Stimulated activated CD4-positive, alpha-beta T cell treated with anti-CD3 and anti-CD28 coated beads, Interleukin-2, amount 100 ng/mL, for 24 hours (primary cell): ENCODE data around the gene GOLGA3.

Experiments used
- DNase-seq, 2 donors: peaks; one replicate each; pipeline ENCODE4 v3.0.0-alpha.2; 2020

GOLGA3 gene

DNA sequence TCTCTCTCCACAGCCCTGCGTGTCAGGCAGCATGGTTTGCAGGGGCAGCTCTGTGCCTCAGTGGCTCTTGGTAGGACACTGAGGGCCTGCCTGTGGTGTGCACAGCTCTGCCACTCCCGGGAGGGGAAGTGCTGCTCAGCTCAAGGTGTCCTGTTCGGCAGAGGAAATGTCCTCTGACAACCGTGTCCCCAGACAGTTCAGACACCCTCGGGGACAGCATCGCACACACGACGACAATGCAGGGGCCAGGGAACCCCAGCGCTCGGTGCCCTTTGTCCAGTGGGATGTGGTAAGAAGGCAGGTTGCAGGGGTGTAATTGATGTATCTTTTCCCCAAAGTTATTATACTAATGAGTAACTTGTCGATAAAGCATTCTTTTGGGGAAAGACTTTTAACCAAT is 81.3 kb downstream of the GOLGA3 start:
- DNase-seq = no peak

DNA sequence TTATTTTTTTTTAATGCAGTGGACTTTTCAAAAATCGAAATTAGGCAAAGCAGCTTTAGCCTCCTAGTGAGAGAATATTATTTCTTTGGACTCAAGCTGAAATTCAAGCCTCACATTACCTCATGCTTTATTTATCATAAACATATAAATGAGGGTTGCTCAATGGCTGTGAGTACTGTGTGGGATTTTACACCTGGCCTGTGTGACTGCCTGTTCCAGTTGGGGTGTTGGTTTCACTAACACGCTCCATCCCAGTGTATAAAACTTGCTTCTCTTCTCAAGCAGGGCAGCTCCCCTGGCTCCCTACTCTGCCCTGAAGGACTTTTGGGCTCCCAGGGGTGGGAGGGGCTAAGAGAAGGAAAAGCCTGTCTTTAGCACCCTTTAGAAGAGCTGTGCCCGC is 82.1 kb downstream of the GOLGA3 start:
- no peak for DNase-seq

DNA sequence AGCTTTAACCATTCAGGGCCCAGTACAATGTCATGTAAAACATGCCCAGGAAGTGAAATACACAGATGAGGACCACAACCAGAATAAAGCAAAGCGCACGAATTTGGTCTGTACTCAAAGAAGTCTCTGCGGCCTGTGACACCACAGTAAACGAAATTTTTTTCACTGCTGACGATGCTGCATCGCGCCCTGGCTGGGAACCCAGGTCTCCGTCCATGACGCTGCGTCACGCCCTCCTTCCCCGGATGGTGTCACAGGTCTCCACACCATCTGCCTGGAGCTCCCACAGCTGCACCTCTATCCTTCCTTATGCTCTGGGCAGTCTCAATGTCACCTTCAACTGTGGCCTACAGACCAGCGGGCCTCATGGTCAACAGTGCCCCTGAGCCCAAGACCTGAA is 84.8 kb downstream of the GOLGA3 start:
- DNase-seq = no peak

DNA sequence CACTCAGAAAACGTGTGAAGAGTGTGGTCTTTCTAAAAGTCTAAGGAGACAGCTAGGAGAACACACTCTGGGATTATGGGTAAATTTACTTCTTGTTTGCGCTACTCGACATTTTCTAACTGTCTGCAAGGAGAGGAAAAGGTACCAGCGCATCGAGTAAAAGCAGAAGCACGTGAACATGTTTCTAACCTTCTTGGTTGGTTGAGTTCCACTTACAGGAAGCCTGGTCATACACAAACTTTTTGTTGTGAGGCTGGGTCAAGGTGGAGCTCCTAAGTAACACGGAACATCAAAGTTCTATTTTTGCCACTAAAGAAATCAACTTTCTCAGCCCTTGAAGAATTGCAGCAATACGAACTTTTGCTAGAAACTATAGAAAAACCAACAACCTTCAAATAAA is 87.0 kb downstream of the GOLGA3 start:
- no peak for DNase-seq

DNA sequence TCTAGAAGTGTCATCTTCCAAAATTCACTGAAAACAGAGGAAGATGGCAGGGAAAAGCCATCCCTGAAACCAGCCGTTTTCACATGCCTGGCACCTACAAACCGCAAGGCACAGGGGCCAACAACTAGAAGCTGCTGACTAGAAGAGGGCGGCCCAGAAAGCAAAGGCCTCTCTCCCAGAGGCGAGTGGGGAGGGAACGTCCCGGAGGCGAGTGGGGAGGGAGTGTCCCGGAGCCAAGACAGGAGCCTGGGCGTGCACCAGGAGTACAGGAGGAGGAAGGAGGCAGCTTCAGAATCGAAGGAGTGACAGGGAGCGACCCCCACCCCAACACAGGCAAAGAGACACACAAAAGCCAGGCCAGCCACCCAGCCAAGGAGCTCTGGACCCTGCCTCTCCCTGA is 88.0 kb downstream of the GOLGA3 start:
- DNase-seq = no peak

DNA sequence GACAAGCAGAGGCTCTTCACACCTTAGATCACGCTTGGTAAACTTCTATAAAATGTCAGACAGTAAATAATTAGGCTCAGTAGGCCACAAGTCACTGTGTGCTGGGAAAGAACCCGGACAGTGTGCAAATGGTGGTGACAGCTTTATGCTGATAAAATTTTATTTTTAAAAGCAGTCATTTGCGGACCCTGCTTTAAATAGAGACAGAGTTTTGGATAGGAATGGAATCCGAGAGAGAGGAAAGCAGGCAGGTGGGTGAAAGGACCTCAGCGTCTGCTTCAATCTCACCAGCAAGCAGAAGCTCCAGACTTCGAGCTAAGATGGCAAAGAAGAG is 88.4 kb downstream of the GOLGA3 start:
- no peak for DNase-seq

DNA sequence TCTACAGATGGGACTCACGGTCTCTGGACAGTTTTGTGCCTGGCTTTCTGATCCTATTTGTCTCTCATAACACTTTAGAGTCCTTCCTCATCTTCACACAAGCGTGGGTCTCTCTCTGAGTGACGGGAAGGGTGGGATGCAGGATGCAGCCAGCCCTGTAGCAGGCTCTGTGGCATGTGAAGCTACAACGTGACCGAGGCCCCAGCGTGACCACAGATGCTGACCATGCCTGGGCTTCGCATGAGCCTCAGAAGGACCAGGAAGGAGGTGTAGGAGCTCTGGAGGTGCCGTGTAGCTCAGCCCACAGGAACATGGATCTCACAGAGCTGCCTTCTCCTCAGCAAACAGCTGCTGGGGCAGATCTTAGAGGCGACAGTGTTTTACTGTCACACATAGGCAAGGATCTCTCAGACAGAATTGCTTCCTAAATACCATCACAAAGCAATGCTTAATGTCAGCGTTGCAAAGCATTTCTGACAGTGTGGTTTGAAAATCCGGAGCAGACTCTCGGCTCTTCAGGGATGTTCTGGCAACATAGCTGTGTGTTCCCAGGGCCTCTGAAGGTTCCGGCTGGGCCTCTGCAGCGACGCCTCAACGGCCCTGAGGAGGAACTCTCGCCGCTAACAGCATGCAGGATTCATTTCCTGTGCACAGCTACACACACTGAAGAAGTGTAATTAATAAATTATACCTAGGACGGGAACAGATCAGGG is 88.9 kb downstream of the GOLGA3 start:
- no peak for DNase-seq

DNA sequence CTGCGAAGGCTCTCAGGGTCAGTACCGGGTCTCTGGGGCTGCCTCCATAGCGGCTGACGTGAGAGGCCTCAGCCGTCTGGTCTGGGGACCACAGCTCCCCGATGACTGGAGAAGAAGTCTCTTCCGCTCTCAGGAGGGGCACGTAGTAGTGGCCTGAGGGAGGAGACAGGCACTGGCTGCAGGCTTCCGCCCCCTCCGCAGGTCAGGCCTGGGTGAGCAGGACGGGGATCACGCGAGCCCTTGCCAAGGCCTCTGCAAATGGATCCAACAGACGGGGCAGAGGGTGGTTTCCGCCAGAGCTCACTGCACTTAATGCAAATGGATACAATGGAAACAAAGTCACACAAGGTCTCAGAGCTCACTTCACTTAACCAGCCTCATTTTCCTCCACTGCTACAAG is 91.8 kb downstream of the GOLGA3 start:
- no peak for DNase-seq

DNA sequence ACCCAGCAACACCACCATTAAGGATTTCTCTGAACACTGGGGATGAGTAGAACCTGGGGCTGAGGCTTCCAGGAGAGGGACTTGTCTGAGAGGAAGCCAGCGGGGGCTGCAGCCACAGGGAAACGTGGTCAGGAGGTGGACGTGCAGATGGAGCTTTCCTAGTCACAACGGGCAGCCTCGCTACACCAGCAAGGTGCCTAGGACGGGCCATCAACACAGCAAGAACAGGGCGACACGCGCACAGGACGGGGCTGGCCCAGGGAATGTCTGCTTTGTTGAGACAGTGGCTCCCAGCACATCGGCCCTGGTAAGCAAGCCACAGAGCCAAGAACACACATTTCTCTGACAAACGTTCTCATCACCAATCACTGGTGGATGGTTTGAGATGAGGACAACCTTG is 92.3 kb downstream of the GOLGA3 start:
- DNase-seq = no peak

DNA sequence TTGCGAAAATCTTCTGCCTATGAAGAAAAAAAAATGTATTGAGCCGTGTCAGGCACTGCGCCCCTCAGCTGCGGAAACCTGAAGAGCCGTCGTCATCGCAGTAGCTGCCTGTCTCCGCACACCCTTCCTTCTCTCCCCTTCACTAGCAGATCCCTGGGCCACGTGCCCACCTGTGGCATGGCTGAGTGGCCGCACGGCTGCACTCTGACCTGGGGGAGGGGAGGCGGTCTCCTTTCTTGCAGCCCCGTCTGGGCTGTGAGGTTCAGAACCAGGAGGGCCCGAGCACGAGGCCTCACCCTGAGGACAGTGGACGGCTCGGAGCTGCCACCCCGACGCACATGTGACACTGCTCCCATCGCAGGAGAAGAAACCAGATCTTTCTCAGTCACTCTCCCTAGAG is 93.2 kb downstream of the GOLGA3 start:
- DNase-seq = no peak

DNA sequence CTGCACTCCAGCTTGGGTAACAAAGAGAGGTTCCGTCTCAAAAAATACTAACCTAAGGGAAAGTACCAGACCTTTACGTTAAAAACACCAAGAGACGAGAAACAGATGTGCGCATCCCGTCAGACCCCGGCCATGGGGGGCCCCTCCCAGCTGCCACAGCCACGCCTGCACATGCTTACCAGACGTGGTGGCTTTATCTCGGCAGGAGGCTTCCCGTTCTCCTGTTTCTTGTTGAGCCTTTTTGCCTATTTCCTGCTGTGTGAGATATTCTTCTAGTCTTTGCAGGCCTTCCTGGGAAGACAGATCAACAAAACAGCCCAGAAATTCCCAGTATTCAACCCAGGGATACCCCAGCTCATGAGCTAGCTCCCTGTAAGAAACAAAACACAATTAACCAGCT is 94.5 kb downstream of the GOLGA3 start:
- no peak for DNase-seq

DNA sequence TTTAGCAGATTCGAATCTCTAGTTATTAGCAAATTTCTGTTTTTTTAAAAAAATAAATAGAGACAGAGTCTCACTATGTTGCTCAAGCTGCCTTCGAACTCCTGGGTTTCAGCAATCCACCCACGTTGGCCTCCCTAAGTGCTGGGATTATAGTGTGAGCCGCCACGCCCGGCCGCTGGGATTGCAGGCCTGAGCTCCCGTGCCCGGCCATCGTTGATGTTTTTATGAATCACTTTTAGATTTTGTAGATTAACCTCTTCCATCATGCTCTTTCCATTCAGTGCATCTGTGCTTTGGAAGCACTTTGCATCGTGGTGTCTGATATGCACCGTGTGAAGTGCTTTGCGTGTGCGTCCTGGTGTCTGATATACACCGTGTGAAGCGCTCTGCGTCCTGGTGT is 97.1 kb downstream of the GOLGA3 start:
- no peak for DNase-seq

DNA sequence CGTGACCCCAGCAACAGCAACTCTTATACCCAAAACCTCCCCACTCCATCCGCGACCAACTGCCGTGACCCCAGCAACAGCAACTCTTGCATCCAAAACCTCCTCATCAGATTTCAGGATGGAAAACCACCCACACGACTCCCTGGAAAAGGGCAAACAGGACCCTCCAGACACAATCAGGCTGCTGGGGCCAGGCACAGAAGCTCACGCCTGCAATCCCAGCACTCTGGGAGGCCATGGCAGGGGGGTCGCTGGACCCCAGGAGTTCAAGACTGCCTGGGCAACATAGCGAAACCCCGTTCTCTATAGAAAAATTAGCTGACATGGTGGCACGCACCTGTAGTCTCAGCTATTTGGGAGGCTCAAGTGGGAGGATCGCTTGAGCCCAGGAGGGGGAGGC is 98.3 kb downstream of the GOLGA3 start:
- DNase-seq = no peak

DNA sequence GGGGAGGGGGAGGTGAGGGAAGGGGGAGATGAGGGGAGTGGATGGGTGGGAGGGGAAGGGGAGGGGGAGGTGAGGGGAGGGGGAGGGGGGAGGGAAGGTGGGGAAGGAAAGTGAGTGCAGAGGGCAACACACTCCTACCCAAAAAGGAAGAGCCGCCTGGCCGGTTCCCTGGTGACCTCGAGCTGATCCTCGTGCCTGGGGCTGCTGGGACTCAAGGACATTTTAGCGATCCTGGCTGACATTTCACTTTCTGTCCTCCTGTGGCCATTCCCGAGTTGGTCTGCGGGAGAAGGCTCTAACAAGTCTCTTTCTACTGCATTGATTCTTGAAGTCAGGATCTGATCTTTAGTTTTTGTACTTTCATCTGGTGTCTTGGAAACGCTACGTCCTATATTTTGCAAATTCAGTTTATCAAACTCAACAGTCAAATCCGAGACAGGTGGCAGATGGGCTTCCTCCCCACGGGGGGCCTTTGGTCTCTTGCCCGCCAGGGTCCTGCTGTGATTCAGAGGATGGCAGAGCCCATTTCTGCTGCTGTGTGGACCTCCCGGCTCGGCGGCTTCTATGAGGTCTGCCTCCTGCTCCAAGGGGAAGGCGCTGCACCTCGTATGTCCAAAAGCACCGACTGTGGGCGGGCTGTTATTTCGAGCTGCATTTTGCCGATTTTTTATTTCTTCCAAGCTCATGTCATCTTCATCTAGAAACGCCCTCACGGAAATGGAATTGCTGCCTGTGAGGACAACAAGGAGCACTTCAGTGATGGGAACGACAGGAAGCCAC is 98.9 kb downstream of the GOLGA3 start:
- DNase-seq = no peak

DNA sequence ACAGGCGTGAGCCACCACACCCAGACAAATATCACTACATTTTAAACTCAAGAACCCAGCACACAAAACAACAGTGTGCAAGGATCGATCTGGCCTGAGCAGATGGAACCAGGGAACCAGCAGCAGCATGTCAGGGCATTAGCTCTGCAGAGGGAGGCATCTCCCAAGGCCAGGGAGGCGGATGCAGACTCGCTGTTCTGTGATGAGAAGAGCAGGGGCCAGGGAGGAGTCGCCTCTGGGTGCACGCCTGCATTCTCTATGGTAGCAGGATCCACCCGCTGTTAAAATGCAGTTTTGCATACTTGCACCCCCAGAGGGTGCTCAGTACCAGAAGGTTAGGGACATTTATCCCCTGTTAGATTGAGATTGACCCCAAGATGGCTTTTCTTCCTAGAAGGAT is 100.2 kb downstream of the GOLGA3 start:
- no peak for DNase-seq

DNA sequence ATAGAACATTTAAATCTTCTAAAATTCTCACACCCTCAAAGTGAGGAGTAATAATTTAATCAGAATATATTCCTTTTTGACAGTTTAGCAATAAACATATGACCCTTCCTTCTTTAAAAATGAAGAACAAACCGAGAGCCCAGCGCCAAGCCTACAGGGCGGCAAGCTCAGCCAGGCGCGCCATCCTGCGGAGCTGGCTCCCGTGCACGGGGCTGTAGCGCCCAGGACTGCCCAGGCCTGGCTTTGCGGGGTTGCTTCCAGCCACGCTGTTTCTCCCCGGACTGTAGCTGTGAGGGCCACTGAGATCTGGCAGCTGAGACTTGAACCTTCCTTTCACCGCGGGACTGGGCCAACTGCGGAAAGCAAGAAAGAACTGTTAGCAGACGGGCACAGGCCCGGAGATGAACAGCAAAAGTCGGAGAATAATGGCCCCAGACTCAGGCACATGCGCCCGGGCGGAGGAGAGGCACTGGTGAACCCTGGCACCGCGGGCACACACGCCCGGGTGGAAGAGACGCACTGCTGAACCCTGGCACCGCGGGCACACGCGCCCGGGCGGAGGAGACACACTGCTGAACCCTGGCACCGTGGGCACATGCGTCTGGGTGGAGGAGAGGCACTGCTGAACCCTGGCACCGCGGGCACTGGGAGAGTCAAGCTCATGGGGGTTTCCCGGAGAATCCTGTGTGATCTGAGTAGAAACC is 101.4 kb downstream of the GOLGA3 start:
- DNase-seq = no peak

DNA sequence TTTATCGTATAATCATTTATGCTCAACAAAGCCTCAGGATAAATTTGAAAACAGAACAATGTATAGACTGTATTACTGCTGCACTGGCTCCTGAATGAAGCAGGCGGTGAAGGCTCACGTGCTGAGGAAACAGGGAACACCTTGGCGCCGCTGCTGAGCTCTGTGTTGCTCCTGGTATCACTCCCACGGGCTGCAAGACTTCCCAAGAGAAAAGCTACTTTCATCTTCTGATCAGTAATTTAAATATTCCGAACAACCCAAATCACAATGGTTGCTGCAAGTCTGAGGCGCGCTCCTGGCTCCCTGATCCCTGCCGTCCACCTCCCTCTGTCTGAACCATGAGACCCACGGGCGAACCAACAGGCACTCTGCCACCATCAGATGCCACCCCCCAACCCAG is 102.3 kb downstream of the GOLGA3 start:
- no peak for DNase-seq

DNA sequence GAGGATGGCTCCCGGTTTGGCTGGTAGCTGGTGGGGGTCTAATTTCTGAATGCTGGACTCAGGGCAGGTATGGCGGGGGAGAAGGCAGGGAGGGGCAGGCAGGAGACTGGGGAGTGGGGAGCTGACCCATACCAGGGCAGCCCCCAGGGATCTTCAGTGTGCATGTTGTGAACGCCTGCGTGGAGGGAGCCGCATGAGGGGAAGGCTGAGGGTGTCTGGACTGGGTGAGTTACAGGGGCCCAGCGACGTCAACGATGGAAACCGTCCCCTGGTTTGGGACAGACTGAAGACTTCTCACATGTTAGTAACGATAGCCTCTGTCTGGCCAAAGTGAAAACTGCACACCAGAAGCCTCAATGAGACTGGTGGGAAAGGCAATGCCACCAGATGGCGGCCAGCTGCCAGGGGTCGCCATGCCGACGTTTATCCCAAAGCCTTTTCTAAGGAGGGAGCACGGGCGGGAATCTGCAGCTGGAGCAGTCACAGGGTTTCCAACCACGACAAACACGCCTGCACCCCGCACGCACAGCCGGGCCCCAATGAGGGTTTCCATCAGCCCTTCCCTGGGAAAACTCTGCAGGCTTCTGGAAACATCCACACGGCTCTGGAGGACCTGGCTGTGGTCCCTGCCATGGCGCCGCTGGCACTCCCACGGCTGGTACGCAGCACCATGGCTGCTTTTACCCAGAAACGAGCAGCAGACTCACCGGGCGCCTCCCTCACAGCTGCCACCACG is 104.0 kb downstream of the GOLGA3 start:
- DNase-seq = no peak

DNA sequence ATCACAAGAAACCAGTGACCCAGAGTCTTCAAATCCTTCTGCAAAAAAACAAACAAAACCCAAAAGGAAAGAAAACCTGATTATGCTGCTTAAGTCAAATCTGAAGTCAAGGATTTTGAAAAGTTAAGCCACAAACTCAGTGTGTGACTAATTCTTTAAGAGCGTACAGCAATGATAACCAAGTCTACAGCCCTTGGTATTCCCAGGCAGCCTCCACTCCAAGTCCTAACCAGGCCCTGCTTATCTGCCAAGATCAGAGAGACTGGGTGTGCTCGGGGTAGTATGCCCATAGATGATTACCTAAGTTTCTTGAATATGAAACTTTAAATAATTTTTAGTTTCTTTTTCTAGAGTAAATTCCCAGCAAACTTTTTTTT is 104.9 kb downstream of the GOLGA3 start:
- no peak for DNase-seq

DNA sequence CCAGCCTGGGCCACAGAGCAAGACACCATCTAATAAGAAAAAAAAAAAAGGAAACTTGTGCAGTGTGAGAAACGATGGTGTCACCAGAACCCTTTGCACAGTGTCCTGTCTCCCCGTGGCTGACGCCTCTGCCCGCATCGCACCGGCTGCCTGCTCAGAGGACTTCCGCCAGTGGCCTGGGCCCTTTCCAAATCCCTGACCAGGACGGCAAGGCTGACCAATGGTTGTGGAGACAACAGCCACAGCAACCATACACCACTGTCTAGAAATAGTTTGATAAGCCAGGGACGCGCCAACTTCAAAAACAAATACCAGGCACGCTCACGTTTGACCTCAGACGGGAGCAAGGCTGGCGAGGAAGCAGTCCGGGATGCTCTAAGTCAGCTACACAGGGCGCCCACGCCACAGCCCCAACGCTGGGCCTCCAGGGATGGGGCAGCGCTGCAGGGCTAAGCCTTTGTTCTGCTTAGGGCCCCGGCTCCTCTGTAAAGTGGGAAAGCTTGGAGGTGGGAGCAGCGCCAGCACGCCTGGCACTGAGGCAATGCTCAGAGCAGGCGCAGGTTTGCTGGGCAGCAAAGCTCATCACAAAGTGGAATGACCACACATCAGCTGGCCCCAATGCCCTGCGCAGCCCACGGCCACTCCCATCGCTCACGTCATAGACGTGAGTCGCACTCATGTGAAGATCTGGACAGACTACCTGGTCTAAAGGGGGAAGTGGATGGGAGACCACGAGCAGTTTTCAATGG is 105.5 kb downstream of the GOLGA3 start:
- DNase-seq = no peak

DNA sequence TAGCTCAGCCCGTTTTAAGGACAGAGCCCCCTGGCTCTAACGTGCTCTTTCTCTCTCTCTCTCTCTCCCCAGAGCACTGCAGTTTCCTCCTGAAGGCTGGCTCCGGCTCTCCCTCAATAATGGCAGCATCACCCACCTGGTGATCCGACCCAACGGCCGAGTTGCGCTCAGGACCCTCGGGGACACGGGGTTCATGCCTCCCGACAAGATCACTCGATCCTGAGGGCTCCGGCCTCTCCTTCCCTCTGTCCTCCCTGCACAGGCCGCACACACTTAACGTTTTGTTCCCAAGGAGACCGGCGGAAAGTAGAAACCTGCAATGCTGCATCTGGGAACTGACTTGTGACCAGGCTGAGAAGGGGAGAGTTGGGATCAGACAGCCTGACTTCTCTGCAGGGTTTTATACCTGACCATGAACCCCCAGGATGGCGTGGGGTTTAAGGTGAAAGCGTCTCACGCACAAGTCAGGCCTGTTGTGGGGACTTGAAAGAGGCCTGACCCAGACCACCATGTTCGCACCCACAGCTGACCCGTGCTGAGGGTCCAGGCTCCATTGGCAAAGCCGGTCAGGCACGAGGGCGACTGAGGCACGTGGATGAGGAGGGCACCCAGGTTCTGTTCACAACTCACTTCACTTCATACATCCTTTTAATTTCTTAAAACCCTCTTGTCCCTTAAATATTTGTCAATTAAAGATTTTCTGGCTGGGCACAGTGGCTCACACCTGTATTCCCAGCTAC is 107.9 kb downstream of the GOLGA3 start:
- DNase-seq = no peak

DNA sequence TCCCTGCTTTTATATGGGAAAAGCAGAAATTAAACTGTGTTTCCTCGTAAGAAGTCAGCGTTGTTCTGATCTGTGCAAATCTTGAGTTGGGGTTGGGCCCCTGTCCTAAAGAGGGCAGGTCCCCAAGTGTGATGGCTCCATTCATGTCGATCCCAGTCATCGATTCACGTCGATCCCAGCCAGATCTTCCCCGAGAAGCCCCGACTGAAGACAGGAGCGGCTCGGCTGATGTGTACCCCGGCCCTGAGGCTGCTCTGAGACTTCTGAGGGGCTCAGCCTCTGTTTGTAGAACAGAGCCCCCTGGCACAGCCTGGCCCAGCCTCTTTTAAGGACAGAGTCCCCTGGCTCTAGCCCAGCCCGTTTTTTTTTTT is 108.7 kb downstream of the GOLGA3 start:
- DNase-seq = no peak
